Activated CD4-positive, alpha-beta T cell treated with anti-CD3 and anti-CD28 coated beads, Interleukin-2, Interleukin-4, amounts not matched to agents 100 ng/mL and 50 ng/mL, durations not matched to agents 16 hours and 8 hours (primary cell): ENCODE data around the gene ZNF648.
"Not testable (repeated sequence)": the region's sequence is repeated elsewhere in the genome, so short reads cannot be mapped to it uniquely, and the experiment has no call there.

ENCODE experiments used
- DNase-seq: peaks from one replicate; pipeline ENCODE4 v3.0.0-alpha.2; 2020; ENCODE audit warnings: low spot score

The ZNF648 gene

GRCh38 chr1:182071924-182072323 lies 10.4 kb upstream of the ZNF648 start:
- DNase-seq = no peak

DNA sequence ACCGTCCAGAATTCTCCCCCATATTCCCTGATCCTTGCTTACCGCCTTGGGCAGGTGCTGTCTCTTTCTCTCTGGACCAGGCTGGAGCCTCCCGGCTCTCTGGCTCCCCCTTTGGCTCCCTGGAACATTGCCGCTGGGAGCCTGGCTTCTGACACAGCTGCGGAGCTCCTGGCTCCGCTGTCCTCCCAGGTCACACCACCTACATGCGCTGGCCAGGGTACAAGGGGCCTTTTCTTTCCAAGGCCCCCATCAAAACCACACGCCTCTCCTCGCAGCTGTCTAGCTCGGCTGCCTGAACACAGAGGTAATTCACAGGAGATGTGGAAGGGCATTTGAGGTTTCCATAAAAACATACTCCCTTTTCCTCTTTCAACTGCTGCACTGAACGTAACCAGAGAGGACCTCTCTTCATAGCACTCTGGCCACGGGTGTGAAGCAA lies 7.5 kb upstream of the ZNF648 start:
- peak; percentile 27 for DNase-seq

GRCh38 chr1:182066934-182067333 lies 5.4 kb upstream of the ZNF648 start:
- no peak for DNase-seq

GRCh38 chr1:182065126-182065845 lies 3.8 kb upstream of the ZNF648 start:
- DNase-seq = no peak

DNA sequence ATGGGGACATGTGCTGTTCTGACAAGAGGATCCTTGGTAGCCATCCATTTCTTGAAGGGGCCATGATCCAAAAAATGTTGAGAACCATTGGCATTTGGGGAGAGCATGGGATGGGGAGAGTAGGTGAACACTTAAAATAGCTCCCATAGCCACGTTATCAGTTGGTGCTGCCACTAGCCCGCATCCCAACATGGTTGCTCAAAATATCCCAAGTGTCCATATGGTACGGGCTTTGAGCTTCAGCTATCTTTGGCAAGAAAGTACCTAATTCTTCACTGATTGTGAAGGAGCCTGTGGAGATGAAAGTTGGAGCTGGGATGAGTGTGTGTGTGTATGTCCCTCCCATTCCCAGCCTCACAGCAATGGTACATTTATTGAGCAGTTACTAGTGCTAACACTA lies 3.1 kb upstream of the ZNF648 start:
- DNase-seq = no peak

GRCh38 chr1:182062223-182062622 lies 711 bp upstream of the ZNF648 start:
- DNase-seq = no peak

DNA sequence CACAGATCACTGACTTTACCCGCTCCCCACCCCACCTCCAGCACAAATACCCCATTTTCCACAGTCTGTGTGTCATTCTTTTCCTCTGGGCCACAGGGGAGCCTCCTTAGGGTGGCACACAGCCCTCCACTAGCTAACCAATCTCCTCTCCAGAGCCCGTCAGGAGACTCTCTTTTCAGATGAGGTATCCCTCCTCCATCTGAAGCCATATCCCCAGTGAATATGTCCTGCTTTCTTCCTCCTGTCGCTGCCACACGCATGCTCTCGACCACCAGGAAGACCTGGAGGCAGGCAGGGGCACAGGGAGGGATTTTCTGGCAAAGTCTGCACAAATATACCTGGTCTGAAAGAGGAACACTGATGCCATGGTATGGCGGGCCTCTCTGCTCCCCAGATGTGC lies 635 bp downstream of the ZNF648 start:
- no peak for DNase-seq

DNA sequence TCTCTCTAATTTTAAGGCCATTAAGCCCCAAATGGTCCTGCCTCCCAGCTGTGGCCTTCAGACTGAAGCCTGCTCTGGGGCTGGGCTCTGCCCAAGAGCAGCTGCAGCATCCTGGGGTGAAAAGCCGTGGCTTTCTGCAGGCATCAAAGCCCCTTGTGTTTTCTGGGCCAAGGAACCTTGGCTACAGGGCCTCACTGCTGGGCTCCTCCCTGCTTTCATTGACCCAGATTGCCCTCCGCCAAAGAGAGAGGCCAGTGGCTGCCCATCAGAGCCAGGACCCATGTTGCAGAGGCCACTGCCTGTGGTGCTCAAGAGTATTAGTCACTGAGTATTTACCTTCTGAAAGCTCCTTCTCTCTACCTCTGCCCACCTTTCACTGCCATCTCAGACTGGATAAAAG lies 1.6 kb downstream of the ZNF648 start:
- DNase-seq = no peak

DNA sequence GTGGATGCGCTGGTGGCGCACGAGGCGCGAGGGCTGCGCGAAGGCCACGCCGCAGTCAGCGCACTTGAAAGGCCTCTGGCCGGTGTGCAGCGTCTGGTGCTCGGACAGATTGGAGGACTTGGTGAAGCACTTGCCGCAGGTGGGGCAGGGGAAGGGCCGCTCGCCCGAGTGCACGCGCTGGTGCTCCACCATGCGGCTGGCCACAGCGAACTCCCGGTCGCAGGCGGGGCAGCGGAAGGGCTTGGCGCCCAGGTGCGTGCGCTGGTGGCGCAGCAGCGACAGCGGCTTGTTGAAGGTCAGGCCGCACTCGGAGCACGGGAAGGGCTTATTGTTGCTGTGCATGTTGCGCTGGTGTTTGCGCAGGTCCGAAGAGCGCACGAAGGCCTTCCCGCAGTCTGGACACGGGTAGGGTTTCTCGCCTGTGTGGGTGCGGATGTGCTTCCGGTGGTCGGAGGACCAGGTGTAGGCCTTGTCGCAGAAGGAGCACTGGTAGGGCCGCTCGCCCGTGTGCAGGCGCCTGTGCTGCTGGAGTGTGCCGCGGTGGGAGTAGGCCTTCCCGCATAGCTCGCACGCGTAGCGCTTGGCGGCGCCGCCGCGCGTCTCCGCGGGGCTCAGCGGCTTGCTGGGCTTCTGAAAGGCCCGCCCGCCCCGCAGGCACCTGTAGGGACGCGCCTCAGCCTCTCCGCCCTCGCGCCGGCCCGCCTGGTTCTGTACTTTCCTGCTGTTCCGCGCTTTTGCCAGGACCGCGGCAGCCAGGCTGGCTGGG lies 4.7 kb downstream of the ZNF648 start:
- DNase-seq = no peak

- DNase-seq = peak; percentile 61
Measured at GRCh38 chr1:182054698-182055326, 6.7 kb downstream of the ZNF648 start.

- DNase-seq = no peak
Measured at GRCh38 chr1:182052355-182052754, 9.2 kb downstream of the ZNF648 start.

- no peak for DNase-seq
Measured at GRCh38 chr1:182051938-182052337, 9.6 kb downstream of the ZNF648 start.

DNA sequence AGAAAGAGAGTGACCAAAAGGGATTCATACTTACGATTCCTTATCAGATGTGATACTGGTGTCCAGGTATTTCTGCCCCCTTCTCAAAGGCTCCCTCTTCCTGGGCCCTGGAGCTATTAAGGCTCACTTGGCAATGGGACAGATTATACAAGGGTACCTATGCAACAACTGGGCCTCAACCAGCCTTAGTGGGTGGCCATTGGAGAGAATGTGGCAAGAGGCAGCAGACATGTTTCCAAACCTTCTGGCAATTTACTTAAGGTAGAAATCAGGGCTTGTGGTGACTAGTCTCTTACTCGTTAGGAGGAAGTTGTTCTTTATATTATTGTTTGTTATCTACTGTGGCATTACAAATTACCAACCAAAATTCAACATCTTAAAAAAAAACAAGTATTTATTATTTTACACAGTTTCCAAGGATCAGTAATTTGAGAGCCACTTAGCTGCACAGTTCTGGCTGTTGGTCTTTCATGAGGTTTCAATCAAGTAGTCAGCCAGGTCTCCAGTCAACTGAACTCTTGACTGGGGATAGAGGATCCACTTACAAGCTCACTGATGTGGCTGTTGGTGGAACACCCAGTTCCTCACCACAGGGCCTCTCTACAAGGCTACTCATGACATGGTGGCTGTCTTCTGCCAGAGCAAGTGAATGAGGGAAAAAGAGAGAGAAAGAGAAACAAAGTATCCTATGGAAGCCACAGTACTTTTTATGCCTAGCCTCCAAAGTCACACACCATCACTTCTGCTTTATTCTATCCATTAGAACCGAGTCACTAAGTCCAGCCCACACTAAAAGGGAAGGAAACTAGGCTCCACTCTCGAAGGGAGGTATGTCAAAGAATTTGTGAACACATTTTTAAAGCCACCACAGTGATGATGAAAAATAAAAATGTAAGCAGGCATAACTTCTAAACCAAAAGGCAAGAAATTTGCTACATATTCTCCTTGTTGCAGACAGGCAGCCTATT lies 10.7 kb downstream of the ZNF648 start:
- no peak for DNase-seq

DNA sequence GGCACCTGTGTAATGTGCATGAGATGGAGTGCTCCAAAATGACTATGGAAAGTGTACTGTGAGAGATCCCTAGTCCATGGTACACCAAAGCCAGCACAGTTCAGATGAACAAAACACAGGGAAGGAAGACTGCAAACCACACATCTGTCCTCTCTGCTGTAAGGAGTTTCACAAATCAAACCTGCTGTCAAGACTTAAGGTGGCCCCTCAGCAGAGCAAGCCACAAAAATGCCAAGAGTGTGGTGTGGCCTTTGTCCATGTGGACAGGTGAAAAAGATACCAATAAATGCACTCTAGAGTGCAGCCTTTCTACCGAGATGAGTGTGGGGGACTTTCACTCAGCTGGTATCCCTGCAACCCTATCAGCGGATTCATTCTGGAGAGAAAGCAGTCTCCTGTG lies 12.9 kb downstream of the ZNF648 start:
- DNase-seq = no peak

- peak; percentile 35 for DNase-seq
Measured at GRCh38 chr1:182046763-182047162, 14.7 kb downstream of the ZNF648 start.

DNA sequence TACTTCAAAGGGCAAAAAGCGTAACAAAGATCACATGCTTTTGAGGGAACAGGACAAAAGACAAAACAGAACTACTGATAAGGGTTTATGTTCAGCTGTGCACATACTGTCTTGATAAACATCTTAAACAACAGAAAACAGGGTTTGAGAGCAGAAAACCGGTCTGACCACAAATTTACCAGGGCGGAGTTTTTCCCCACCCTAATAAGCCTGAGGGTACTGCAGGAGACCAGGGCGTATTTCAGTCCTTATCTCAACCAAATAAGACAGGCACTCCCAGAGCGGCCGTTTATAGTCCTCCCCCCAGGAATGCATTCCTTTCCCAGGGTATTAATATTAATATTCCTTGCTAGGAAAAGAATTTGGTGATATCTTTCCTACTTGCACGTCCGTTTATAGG lies 16.0 kb downstream of the ZNF648 start:
- DNase-seq = not testable (repeated sequence)

DNA sequence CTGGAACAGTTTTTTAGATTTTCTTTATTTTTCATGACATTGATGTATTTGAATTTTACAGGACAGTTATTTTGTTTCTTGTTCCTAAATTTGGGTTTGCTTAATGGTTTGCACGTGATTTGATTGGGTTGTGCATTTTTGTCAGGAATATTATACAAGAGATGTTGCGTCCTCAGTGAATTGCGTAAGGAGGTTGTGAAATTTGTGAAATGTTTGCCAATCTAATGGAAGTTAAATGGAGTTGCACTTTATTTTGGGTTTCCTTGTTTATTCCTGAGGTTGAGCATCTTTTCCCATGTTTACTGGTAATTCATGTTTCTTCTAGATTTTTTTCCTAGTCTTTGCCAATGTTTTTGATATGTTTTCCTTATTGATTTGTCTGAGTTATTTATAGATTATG lies 19.9 kb downstream of the ZNF648 start:
- DNase-seq = no peak

DNA sequence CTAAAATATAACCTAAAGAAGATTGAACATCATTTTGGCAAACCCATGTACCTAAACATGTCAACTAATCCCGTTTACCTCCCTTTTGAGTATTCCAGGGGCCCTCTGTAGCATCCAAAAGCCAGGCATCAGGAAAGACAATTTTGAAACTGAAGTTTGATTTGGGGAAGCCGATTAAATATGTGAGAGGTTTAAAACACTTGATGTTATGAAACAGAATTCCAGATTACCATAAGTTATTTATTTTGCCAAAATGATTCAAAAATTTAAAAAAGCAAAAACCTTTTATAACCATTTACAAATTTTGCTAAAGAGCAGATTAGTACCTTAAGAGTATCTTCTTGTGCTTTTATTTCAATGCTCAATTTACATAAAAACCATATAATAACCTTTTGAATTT lies 23.3 kb downstream of the ZNF648 start:
- DNase-seq = no peak

DNA sequence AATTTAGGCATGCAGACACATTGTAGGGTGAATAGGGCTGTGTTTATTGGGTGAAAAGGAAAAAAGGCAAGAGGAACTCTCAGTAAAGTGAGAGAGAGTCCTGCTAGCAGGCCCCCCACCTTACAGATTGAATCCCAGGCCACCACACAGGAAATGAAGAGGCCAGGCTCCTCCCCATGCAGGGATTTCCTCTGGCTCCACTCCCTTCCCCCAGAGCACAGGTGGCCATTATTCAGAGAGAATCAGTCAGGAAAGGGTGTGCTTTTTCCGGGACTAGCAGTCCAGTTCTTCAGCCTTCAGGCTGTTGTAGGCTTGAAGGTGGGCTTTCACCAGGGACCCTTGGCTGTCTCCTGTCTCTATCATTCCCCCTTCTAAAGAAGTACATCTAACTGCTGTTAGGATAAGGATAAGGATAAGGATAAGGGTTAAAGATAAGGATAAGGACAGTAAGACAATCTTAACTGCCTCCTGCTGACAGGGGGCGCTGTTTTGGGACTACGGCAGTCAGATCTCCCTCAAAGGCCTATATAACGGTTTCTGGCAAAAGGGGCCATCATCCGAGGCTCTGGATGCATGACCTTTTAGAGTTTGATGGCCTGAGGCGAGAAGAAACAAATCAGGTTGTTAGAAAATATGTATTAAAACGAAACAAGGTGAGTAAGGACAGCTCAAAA lies 26.3 kb downstream of the ZNF648 start:
- DNase-seq = no peak

DNA sequence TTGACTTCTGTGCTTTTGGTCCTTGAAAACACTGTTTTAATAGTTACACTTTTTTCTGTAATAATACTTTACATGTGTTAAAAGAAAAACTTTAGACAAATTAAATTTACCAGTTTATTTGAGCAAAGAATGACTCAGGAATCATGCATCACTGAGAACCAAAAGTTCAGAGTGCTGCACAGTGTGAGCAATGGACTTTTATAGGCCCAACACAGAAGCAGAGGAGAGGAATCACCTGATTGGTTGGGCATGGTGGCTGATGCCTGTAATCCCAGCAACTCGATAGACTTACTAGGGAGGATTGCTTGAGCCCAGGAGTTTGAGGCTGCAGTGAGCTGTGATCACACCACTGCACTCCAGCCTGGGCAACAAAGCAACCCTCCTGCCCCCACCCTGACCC lies 29.3 kb downstream of the ZNF648 start:
- DNase-seq = no peak
